Right cardiac atrium (tissue), 5 donors: Measurements from ENCODE around the gene TDRD5. TPM values are rescaled to one million over a fixed set of nuclear protein-coding genes. Genes with fewer than 3 reads are reported as not detected.
A peak's percentile ranks its signal among the peaks of the same experiment; 100 is the strongest.

Experiments
- ATAC-seq, 2 donors: fragments of 200-7000 bp; cut with Tn5 transposase; one replicate each; pipeline versions ENCODE4 v1.8.0 to v1.9.1; 2020; ENCODE audit warnings: moderate library complexity in 2 of 2, mild to moderate bottlenecking in 1 of 2
- DNase-seq, 3 donors: peaks; one replicate each; pipeline ENCODE4 v3.0.0-alpha.2; 2020
- H3K27ac ChIP-seq: one replicate; pipeline ENCODE4 v1.5.1; 2013; ENCODE audit warnings: mild to moderate bottlenecking, low read length, control low read depth, moderate library complexity
- H3K27me3 ChIP-seq: one replicate; pipeline ENCODE4 v1.6.1; 2013; ENCODE audit not compliant: control insufficient read depth, insufficient read depth
- H3K4me1 ChIP-seq: one replicate; pipeline ENCODE4 v1.6.1; 2013; ENCODE audit warnings: low read length; ENCODE audit not compliant: control insufficient read depth, insufficient read depth
- H3K4me3 ChIP-seq: one replicate; pipeline ENCODE4 v1.5.1; 2013; ENCODE audit warnings: low read length, control low read depth
- H3K9me3 ChIP-seq: one replicate; pipeline ENCODE4 v1.6.1; 2013; ENCODE audit warnings: low read length; ENCODE audit not compliant: control insufficient read depth
- WGBS: extraction: QIAGEN DNeasy Blood & Tissue Kit; methylation state at CpG from one replicate; pipeline ENCODE4 v1.1.7; 2013; 5-methylcytosine and 5-hydroxymethylcytosine counted together
- intact Hi-C, 4 donors: fragments of 100-400 bp; cut with DNase I; formaldehyde crosslinking; loops; one replicate each; pipeline versions ENCODE4 v1.11.0 to v1.14.0; 2022 to 2023
- long read RNA-seq, 4 donors: library from polyadenylated mRNA; unstranded; transcript quantifications; one replicate each; pipeline ENCODE4 v2.0.0, GENCODE V29; 2020 to 2021
- polyA plus RNA-seq: library from polyadenylated mRNA; stranded (reverse); fragments of 200-250 nt; gene quantifications from one replicate; pipeline ENCODE4 v1.2.3, GENCODE V29; 2013
- total RNA-seq, 4 donors: library from RNA; stranded (reverse); fragmentation: NEBNext Ultra II Directional; extraction: Animal tissue kit (Norgen Biotek cat#: 25700); gene quantifications; one replicate each; pipeline ENCODE4 v1.2.1, GENCODE V29; 2021
- donor health status: healthy with polysubstance abuse.
- donor health status: DM: no; HTN: yes; CAD: no.
- donor health status: DM: no; HTN: no; CAD: no.
- donor health status: DM: no; HTN: yes; CAD: no; lungs with severe emphysema.
- donor health status: DM: yes; HTN: yes; CAD: no.

TDRD5 gene
- total RNA-seq, result under 1 TPM in 1 of 4 donors, not detected in 3; 0.21 TPM
- 0.07 TPM for polyA plus RNA-seq
- long read RNA-seq, donor 1, result 0 reads
- long read RNA-seq, donor 2, result 0 reads
- long read RNA-seq, donor 3, result 0 reads
- long read RNA-seq, donor 4, result 0 reads

- Histone ChIP-seq H3K27me3 (no peaks in the 10 kb centered on the region), H3K27ac (no peak within 1 kb of the TSS), H3K9me3 (no peaks in the 10 kb centered on the region), H3K4me3 (peak within 1 kb of the TSS; percentile 11), H3K4me1 (peaks cover 3% of the 10 kb centered on the region)
- ATAC-seq (peak; percentile 36 to 43), DNase-seq (peak in 1 of 3 donors; percentile 49)
- WGBS, result 13% methylated on average over 75 of the region's 75 CpGs
- intact Hi-C loops, result no loop called here
These were observed at the start of gene TDRD5 for GRCh38 chr1:179591592-179592580. TSS of gene TDRD5 (plus strand) at chr1:179591832. CDS start at chr1:179592616, 784 bp downstream.

GRCh38 chr1:179545321-179545720 is 46.3 kb upstream of the TDRD5 start:
- WGBS, result 20% methylated on average over 3 of the region's 3 CpGs

GRCh38 chr1:179547021-179547535 is 44.6 kb upstream of the TDRD5 start:
- DNase-seq, result no peak
- Histone ChIP-seq H3K27me3 (no peaks in the 10 kb centered on the region), H3K4me1 (no peaks in the 10 kb centered on the region), H3K9me3 (no peaks in the 10 kb centered on the region), H3K27ac (no peak overlapping the region), H3K4me3 (no peak overlapping the region)
- WGBS, result 75% methylated on average over 2 of the region's 2 CpGs
- intact Hi-C loops, result no loop called here
- no peak for ATAC-seq

More at GRCh38 chr1:179545321-179545720, 46.3 kb upstream of the TDRD5 start:
- H3K4me3 ChIP-seq, result no peak overlapping the region
- no peaks in the 10 kb centered on the region for H3K27me3 ChIP-seq
- DNase-seq (no peak), ATAC-seq (no peak)
- no peaks in the 10 kb centered on the region for H3K9me3 ChIP-seq
- no peaks in the 10 kb centered on the region for H3K4me1 ChIP-seq
- intact Hi-C loops, result no loop called here
- no peak overlapping the region for H3K27ac ChIP-seq

- 66% methylated on average over 3 of the region's 3 CpGs for WGBS
- H3K9me3 ChIP-seq, result no peaks in the 10 kb centered on the region
- intact Hi-C loops, result no loop called here
- H3K4me1 ChIP-seq, result no peaks in the 10 kb centered on the region
- ATAC-seq (no peak), DNase-seq (no peak)
- H3K4me3 ChIP-seq, result no peak overlapping the region
- no peaks in the 10 kb centered on the region for H3K27me3 ChIP-seq
- no peak overlapping the region for H3K27ac ChIP-seq
These were observed 42.8 kb upstream of the TDRD5 start for GRCh38 chr1:179548666-179549367.

- no peaks in the 10 kb centered on the region for H3K4me1 ChIP-seq
- no peaks in the 10 kb centered on the region for H3K9me3 ChIP-seq
- no peak for DNase-seq
- intact Hi-C loops, result no loop called here
- 87% methylated on average over 2 of the region's 2 CpGs for whole genome bisulfite sequencing
- H3K27me3 ChIP-seq, result no peaks in the 10 kb centered on the region
- no peak overlapping the region for H3K27ac ChIP-seq
- no peak overlapping the region for H3K4me3 ChIP-seq
- ATAC-seq, result no peak
These were observed 42.3 kb upstream of the TDRD5 start for GRCh38 chr1:179549368-179549700.

GRCh38 chr1:179550746-179551682 is 40.6 kb upstream of the TDRD5 start:
- ATAC-seq (peak in 1 of 2 donors; percentile 54), DNase-seq (no peak)
- Histone ChIP-seq H3K9me3 (no peaks in the 10 kb centered on the region), H3K4me3 (no peak overlapping the region), H3K4me1 (no peaks in the 10 kb centered on the region), H3K27ac (no peak overlapping the region), H3K27me3 (no peaks in the 10 kb centered on the region)
- intact Hi-C loops, result no loop called here
- 41% methylated on average over 9 of the region's 9 CpGs for WGBS

- DNase-seq (no peak), ATAC-seq (no peak)
- H3K27me3 ChIP-seq, result no peaks in the 10 kb centered on the region
- no peaks in the 10 kb centered on the region for H3K9me3 ChIP-seq
- no peaks in the 10 kb centered on the region for H3K4me1 ChIP-seq
- intact Hi-C loops, result no loop called here
- no peak overlapping the region for H3K4me3 ChIP-seq
- H3K27ac ChIP-seq, result no peak overlapping the region
These were observed 37.2 kb upstream of the TDRD5 start for GRCh38 chr1:179554427-179554826.

- Histone ChIP-seq H3K9me3 (no peaks in the 10 kb centered on the region), H3K27ac (no peak overlapping the region), H3K4me1 (no peaks in the 10 kb centered on the region), H3K27me3 (no peaks in the 10 kb centered on the region), H3K4me3 (no peak overlapping the region)
- ATAC-seq (no peak), DNase-seq (no peak)
- WGBS, result 89% methylated on average over 1 of the region's 1 CpG
- intact Hi-C loops, result no loop called here
These were observed 33.6 kb upstream of the TDRD5 start for GRCh38 chr1:179558078-179558477.

GRCh38 chr1:179575497-179576314 is 15.9 kb upstream of the TDRD5 start, which contains the start of gene NPHS2:
TSS of gene NPHS2 (minus strand) at chr1:179575948. CDS start at chr1:179575864, 84 bp downstream.
- DNase-seq (peak in 1 of 3 donors; percentile 37), ATAC-seq (peak in 1 of 2 donors; percentile 29)
- Histone ChIP-seq H3K4me1 (no peaks in the 10 kb centered on the region), H3K27me3 (peaks cover 10% of the 10 kb centered on the region), H3K9me3 (no peaks in the 10 kb centered on the region), H3K27ac (no peak within 1 kb of the TSS), H3K4me3 (peak within 1 kb of the TSS; percentile 9)
- intact Hi-C loops, result no loop called here
- WGBS, result 4% methylated on average over 77 of the region's 77 CpGs
